Lung (tissue), 12 donors: ENCODE results near the gene QRSL1. TPM values are rescaled to one million over a fixed set of nuclear protein-coding genes. Genes with fewer than 3 reads are reported as not detected.
"Not testable (repeated sequence)": the region's sequence is repeated elsewhere in the genome, so short reads cannot be mapped to it uniquely, and the experiment has no call there.

ENCODE experiments used
- ATAC-seq: fragments of 200-7000 bp; cut with Tn5 transposase; one replicate; pipeline ENCODE4 v1.9.1; 2020; ENCODE audit warnings: moderate number of reproducible peaks; ENCODE audit not compliant: insufficient read depth, low FRiP score
- DNase-seq, 3 donors: peaks; one replicate each; pipeline ENCODE4 v3.0.0-alpha.2; 2013 to 2017
- H3K27ac ChIP-seq, 2 donors: one replicate each; pipeline ENCODE4 v1.5.1; 2013; ENCODE audit warnings: mild to moderate bottlenecking in 2 of 2, moderate library complexity in 2 of 2, control low read depth in 1 of 2, inconsistent platforms in 1 of 2, low read depth in 1 of 2, low read length in 1 of 2
- H3K27me3 ChIP-seq, 3 donors: one replicate each; pipeline ENCODE4 v1.5.1; 2013; ENCODE audit warnings: low read length in 2 of 3; ENCODE audit not compliant: control insufficient read depth in 3 of 3, insufficient read depth in 3 of 3
- H3K36me3 ChIP-seq, 4 donors: one replicate each; pipeline ENCODE4 v1.5.1; 2013; ENCODE audit warnings: low read length in 4 of 4, mild to moderate bottlenecking in 1 of 4, moderate library complexity in 1 of 4; ENCODE audit not compliant: control insufficient read depth in 4 of 4, insufficient read depth in 4 of 4
- H3K4me1 ChIP-seq, 5 donors: one replicate each; pipeline ENCODE4 v1.5.1; 2013; ENCODE audit warnings: low read length in 5 of 5, mild to moderate bottlenecking in 2 of 5, moderate library complexity in 1 of 5; ENCODE audit not compliant: control insufficient read depth in 5 of 5, insufficient read depth in 5 of 5
- H3K4me3 ChIP-seq: one replicate; pipeline ENCODE4 v1.5.1; 2013; ENCODE audit warnings: mild to moderate bottlenecking, control low read depth, moderate library complexity
- H3K9ac ChIP-seq, 2 donors: one replicate each; pipeline ENCODE4 v1.5.1; 2013; ENCODE audit warnings: low read length in 2 of 2, control low read depth in 1 of 2; ENCODE audit not compliant: insufficient read depth in 1 of 2
- H3K9me3 ChIP-seq, 4 donors: one replicate each; pipeline ENCODE4 v1.5.1; 2013; ENCODE audit warnings: low read length in 3 of 4, mild to moderate bottlenecking in 1 of 4, moderate library complexity in 1 of 4; ENCODE audit not compliant: control insufficient read depth in 4 of 4, insufficient read depth in 3 of 4
- WGBS, 2 donors: extraction: QIAGEN DNeasy Blood & Tissue Kit; methylation state at CpG; one replicate each; pipeline ENCODE4 v1.1.7; 2013; 5-methylcytosine and 5-hydroxymethylcytosine counted together
- polyA plus RNA-seq, 2 donors: library from polyadenylated mRNA; stranded (reverse); fragments of 200-250 nt; gene quantifications; one replicate each; pipeline ENCODE4 v1.2.1, GENCODE V29; 2013
- total RNA-seq, 2 donors: library from RNA; depleted of rRNA in 1 of 2; stranded (reverse); fragments of >200 nt in 1 of 2; gene quantifications; one replicate each; pipeline ENCODE4 v1.2.1, GENCODE V29; 2014 to 2021
- TF ChIP-seq, protein P1 (sequence below): IDR thresholded peaks from 2 replicates; pipeline ENCODE4 v1.5.1; 2012; ENCODE audit warnings: mild to moderate bottlenecking; ENCODE audit errors: control extremely low read depth, extremely low read depth
- donor health status: control.
- donor health status: control.
- donor health status: Bipolar disorder and iron deficiency.
- donor health status: healthy.
- donor health status: DM: yes; HTN: yes; CAD: no.

The QRSL1 gene
- total and polyA plus RNA-seq, 4 donors: 5.3 to 14.6 (median 7.1) TPM

DNA sequence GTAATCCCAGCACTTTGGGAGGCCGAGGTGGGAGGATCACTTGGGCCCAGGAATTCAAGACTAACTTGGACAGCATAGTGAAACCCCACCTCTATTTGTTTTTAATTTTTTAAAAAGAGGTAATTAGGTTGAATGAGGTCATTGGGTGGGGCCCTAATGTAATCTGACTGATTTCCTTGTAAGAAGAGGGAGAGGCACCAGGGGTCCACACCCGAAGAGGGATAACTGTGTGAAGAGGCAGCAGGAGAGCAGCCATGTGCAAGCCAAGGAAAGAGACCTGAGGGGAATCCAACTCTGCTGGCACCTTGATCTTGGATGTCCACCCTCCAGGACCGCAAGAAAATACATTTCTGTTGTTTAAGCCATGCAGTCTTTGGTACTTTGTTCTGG, 63.4 kb downstream of the QRSL1 start:
- H3K27ac ChIP-seq: no peak overlapping the region
- H3K4me3 ChIP-seq: no peak overlapping the region
- 75 to 83% methylated on average over 3 of the region's 3 CpGs for WGBS, 2 donors
- no peaks in the 10 kb centered on the region for H3K9me3 ChIP-seq
- ATAC-seq: no peak
- no peaks in the 10 kb centered on the region for H3K27me3 ChIP-seq
- H3K4me1 ChIP-seq: no peaks in the 10 kb centered on the region
- TF ChIP-seq, protein P1, sequence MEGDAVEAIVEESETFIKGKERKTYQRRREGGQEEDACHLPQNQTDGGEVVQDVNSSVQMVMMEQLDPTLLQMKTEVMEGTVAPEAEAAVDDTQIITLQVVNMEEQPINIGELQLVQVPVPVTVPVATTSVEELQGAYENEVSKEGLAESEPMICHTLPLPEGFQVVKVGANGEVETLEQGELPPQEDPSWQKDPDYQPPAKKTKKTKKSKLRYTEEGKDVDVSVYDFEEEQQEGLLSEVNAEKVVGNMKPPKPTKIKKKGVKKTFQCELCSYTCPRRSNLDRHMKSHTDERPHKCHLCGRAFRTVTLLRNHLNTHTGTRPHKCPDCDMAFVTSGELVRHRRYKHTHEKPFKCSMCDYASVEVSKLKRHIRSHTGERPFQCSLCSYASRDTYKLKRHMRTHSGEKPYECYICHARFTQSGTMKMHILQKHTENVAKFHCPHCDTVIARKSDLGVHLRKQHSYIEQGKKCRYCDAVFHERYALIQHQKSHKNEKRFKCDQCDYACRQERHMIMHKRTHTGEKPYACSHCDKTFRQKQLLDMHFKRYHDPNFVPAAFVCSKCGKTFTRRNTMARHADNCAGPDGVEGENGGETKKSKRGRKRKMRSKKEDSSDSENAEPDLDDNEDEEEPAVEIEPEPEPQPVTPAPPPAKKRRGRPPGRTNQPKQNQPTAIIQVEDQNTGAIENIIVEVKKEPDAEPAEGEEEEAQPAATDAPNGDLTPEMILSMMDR: no peak
- no peak overlapping the region for H3K9ac ChIP-seq
- no peak for DNase-seq
- no peaks in the 10 kb centered on the region for H3K36me3 ChIP-seq

DNA sequence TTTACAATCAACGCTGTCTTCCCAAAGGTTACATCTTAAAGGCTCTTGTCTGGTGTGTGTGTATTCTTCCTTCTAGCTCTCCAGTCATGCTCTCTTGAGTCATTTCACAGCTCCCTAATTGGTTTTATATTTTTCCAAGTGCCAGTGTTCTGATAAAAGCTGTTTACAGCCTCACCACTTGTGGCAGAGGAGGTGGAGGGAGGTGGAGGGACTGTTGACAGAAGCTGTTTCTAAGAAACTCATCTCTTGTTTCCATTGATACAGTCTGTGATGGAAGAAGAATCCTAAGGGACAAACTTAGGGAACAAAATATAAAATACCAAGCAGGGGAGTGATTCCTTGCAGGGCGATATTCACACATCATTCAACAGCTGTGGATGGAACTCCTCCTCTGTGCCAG, 64.0 kb downstream of the QRSL1 start:
- no peaks in the 10 kb centered on the region for H3K36me3 ChIP-seq
- no peak overlapping the region for H3K9ac ChIP-seq
- WGBS, 2 donors: 84 to 96% methylated on average over 2 of the region's 2 CpGs
- no peaks in the 10 kb centered on the region for H3K27me3 ChIP-seq
- no peak overlapping the region for H3K4me3 ChIP-seq
- no peak for DNase-seq
- H3K4me1 ChIP-seq: no peaks in the 10 kb centered on the region
- H3K27ac ChIP-seq: no peak overlapping the region
- no peak for ATAC-seq
- no peaks in the 10 kb centered on the region for H3K9me3 ChIP-seq
- TF ChIP-seq, protein P1: no peak

DNA sequence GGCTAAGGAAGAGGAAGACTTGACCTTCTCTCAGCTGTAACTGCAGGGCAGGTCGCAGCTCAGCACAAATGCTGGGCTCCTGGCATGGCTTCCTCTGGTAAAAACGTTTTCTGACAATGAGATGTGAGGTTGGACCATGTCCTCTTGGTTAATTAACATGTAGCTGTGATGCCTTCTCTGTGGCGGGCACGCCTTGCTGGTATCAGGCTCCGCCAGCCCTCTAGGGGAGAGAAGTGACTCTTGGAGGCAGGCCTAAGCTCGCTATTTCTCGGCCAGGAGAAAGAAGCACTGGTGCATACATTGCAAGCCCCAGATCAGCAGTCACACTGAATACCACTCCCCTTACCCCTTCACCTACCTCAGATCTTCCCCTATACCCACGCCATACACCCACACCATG, 65.0 kb downstream of the QRSL1 start:
- H3K36me3 ChIP-seq: no peaks in the 10 kb centered on the region
- no peak overlapping the region for H3K9ac ChIP-seq
- no peaks in the 10 kb centered on the region for H3K9me3 ChIP-seq
- 77 to 82% methylated on average over 8 of the region's 8 CpGs for WGBS, 2 donors
- DNase-seq (no peak), ATAC-seq (no peak)
- H3K27ac ChIP-seq: no peak overlapping the region
- H3K27me3 ChIP-seq: no peaks in the 10 kb centered on the region
- no peaks in the 10 kb centered on the region for H3K4me1 ChIP-seq
- TF ChIP-seq, protein P1: no peak
- H3K4me3 ChIP-seq: no peak overlapping the region

DNA sequence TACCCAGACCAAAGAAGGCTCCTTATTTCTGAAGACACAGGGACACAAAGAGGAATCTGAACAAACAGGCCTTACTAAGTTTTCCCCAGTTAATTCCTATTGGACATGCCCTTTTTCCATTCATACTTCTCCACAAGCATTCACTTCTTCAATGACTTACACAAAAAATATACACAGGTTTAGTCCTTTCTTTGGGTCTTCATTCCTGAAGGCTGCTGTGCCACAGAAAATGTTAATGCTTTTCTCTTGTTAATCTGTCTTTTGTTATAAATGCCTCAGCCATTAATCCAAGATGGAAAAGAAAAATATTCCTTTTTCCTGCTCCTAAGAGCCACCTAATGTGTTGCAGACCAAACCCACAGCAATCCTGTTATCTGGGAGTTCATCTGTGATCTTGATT, 71.2 kb downstream of the QRSL1 start:
- no peak for ATAC-seq
- Histone ChIP-seq H3K36me3 (no peaks in the 10 kb centered on the region), H3K27me3 (no peaks in the 10 kb centered on the region), H3K9me3 (peaks cover 0 to 3% (median 0%) of the 10 kb centered on the region in 4 donors), H3K9ac (no peak overlapping the region), H3K4me3 (no peak overlapping the region), H3K27ac (no peak overlapping the region), H3K4me1 (no peaks in the 10 kb centered on the region)
- TF ChIP-seq, protein P1: no peak
- no peak for DNase-seq

DNA sequence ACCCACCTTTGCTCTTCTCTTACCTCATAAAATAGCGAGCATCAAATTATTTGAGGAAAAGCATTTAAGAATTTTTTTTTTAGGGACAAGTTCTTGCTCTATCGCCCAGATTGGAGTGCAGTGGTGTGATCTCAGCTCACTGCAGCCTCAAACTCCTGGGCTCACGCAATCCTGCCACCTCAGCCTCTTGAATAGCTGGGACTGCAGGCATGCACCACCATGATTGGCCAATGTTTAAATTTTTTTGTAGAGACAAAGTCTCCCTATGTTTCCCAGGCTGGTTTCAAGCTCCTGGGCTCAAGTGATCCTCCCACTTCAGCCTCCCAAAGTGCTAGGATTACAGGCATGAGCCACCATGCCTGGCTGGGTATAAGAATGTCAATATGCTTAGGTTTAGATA, 71.8 kb downstream of the QRSL1 start:
- not testable (repeated sequence) for H3K9me3 ChIP-seq, H3K4me3 ChIP-seq, H3K27ac ChIP-seq, DNase-seq, H3K4me1 ChIP-seq, H3K36me3 ChIP-seq, ATAC-seq, H3K9ac ChIP-seq, H3K27me3 ChIP-seq
- WGBS, 2 donors: 87 to 100% methylated on average over 3 of the region's 3 CpGs
